Heart right ventricle (tissue), 16 donors: ENCODE data around the gene ACTG2. TPM values are rescaled to one million over a fixed set of nuclear protein-coding genes. Genes with fewer than 3 reads are reported as not detected.

Experiments
- ATAC-seq, 8 donors: fragments of 200-7000 bp; cut with Tn5 transposase; one replicate each; pipeline ENCODE4 v1.9.1; 2020; ENCODE audit warnings: mild to moderate bottlenecking in 8 of 8, moderate library complexity in 8 of 8, moderate number of reproducible peaks in 1 of 8
- DNase-seq, 2 donors: peaks; one replicate each; pipeline ENCODE4 v3.0.0-alpha.2; 2020
- H3K27ac ChIP-seq, 10 donors: fragments of 200-600 bp; sonication (generic) in 2 of 10; one replicate each; pipeline versions ENCODE4 v1.5.0 to v1.8.0; 2020 to 2022; ENCODE audit warnings: mild to moderate bottlenecking in 3 of 10
- H3K27me3 ChIP-seq, 7 donors: fragments of 200-600 bp; one replicate each; pipeline ENCODE4 v1.8.0; 2021 to 2022; ENCODE audit warnings: mild to moderate bottlenecking in 2 of 7
- H3K36me3 ChIP-seq, 9 donors: fragments of 200-600 bp; sonication (generic) in 1 of 9; one replicate each; pipeline versions ENCODE4 v1.5.0 to v1.8.0; 2020 to 2022; ENCODE audit warnings: mild to moderate bottlenecking in 2 of 9
- H3K4me1 ChIP-seq, 9 donors: fragments of 200-600 bp; sonication (generic) in 1 of 9; one replicate each; pipeline versions ENCODE4 v1.5.0 to v1.8.0; 2020 to 2022; ENCODE audit warnings: mild to moderate bottlenecking in 4 of 9
- H3K4me3 ChIP-seq, 10 donors: fragments of 200-600 bp; sonication (generic) in 2 of 10; one replicate each; pipeline versions ENCODE4 v1.5.0 to v1.8.0; 2020 to 2022; ENCODE audit warnings: mild to moderate bottlenecking in 7 of 10, moderate library complexity in 2 of 10
- H3K9me3 ChIP-seq, 11 donors: fragments of 200-600 bp in 10 of 11; sonication (generic) in 2 of 11; one replicate each; pipeline versions ENCODE4 v1.5.0 to v1.8.0; 2013 to 2022; ENCODE audit warnings: mild to moderate bottlenecking in 2 of 11, control low read depth in 1 of 11, moderate library complexity in 1 of 11
- CTCF ChIP-seq, 9 donors: fragments of 200-600 bp; sonication (generic) in 2 of 9; IDR thresholded peaks; one replicate each; pipeline versions ENCODE4 v1.5.0 to v1.8.0; 2021 to 2022; ENCODE audit warnings: antibody characterized with exemption in 9 of 9, mild to moderate bottlenecking in 5 of 9, moderate library complexity in 1 of 9
- WGBS, 2 donors: extraction: QIAGEN DNeasy Blood & Tissue Kit; methylation state at CpG; one replicate each; pipeline ENCODE4 v1.1.7; 2013; ENCODE audit warnings: inconsistent platforms in 1 of 2; 5-methylcytosine and 5-hydroxymethylcytosine counted together
- intact Hi-C, 10 donors: fragments of 100-400 bp; cut with DNase I; formaldehyde crosslinking; loops; one replicate each; pipeline versions ENCODE4 v1.11.1 to v1.14.2; 2022
- polyA plus RNA-seq, 2 donors: library from polyadenylated mRNA; stranded (reverse); fragments of 200-250 nt; gene quantifications; one replicate each; pipeline ENCODE4 v1.2.3, GENCODE V29; 2013
- total RNA-seq, 10 donors: library from RNA; stranded (reverse); fragmentation: NEBNext Ultra II Directional in 3 of 10; extraction: Animal tissue kit (Norgen Biotek cat#: 25700) in 3 of 10; gene quantifications; one replicate each; pipeline versions ENCODE4 v1.2.1 to v1.2.4, GENCODE V29; 2021 to 2023
- donor health status: Arrhythmogenic right ventricular cardiomyopathy.
- donor health status: ischemic (EF 13 %, LVEDD 7.1; RV severe dilation, severe dysfunction).
- donor health status: healthy with polysubstance abuse.
- donor health status: DM: no; HTN: yes; CAD: no.
- donor health status: DM: no; HTN: no; CAD: no.
- donor health status: ischemic (EF 25% LVEDD 6.9; RV normal size, moderate dysfunction).
- donor health status: ischemic (EF 25% LVEDD 5.7; RV mildly dilated, moderate dysfunction).
- donor health status: healthy.
- donor health status: DM: yes; HTN: yes; CAD: no.
- donor health status: Ischemic cardiomyopathy.
- donor health status: ischemic (EF 35%, LVEDD 5.7; RV mildly dilated, moderate dysfunction).
- donor health status: nonischemic (EF 11% LVEDD 7.7; RV severe dilation, severe dysfunction).
- donor health status: DM: yes; HTN: yes; CAD: no.
- donor health status: PGD.
- donor health status: ischemic (EF 29% LVEDD 5.4; RV normal size, mild dysfunction).
- donor health status: nonischemic (EF 23%, LVEDD 6.1; RV moderate dilation, normal function).

Gene ACTG2
- total and polyA plus RNA-seq, 12 donors: 0.52 to 44.1 (median 2.0) TPM

- Histone ChIP-seq H3K9me3 (no peaks in the 10 kb centered on the region), H3K36me3 (peaks cover 0 to 9% (median 0%) of the 10 kb centered on the region in 9 donors), H3K4me3 (peak overlapping the region; percentile 68 to 90 (median 78)), H3K27me3 (peaks cover 0 to 6% (median 0%) of the 10 kb centered on the region in 7 donors), H3K4me1 (peaks cover 0 to 59% (median 39%) of the 10 kb centered on the region in 9 donors), H3K27ac (peak overlapping the region; percentile 81 to 98 (median 96))
- TF ChIP-seq CTCF (IDR thresholded peaks at IDR 0.05): no peak
- intact Hi-C loops: loop anchor here in 6 of 10 donors (5.0 to 10.0 kb wide), 9 partner anchors 47 to 217 kb away; partner anchors contain the start of genes TET3 (in 3 of the 6), BOLA3 (in 1 of the 6) and STAMBP (in 1 of the 6)
- ATAC-seq (no peak), DNase-seq (no peak)
- WGBS, 2 donors: 20% methylated on average over 6 of the region's 6 CpGs
Measured at GRCh38 chr2:73927344-73927743, 34.5 kb downstream of the ACTG2 start.

- WGBS, 2 donors: 82 to 89% methylated on average over 2 of the region's 2 CpGs
- Histone ChIP-seq H3K9me3 (no peaks in the 10 kb centered on the region), H3K4me3 (no peak overlapping the region), H3K4me1 (peaks cover 0 to 73% (median 39%) of the 10 kb centered on the region in 9 donors), H3K27me3 (no peaks in the 10 kb centered on the region), H3K27ac (no peak overlapping the region), H3K36me3 (peaks cover 0 to 25% (median 6%) of the 10 kb centered on the region in 9 donors)
- intact Hi-C loops: loop anchor here in 6 of 10 donors (5.0 to 10.0 kb wide), 9 partner anchors 46 to 216 kb away; partner anchors contain the start of genes TET3 (in 3 of the 6), BOLA3 (in 1 of the 6) and STAMBP (in 1 of the 6)
- no peak for DNase-seq
- TF ChIP-seq CTCF (IDR thresholded peaks at IDR 0.05): no peak
- ATAC-seq: no peak
Measured at GRCh38 chr2:73928963-73929347, 36.1 kb downstream of the ACTG2 start.

GRCh38 chr2:73930386-73930785 lies 37.6 kb downstream of the ACTG2 start:
- intact Hi-C loops: loop anchor here in 1 of 10 donors (10.0 kb wide), 1 partner anchor 74 kb away; no protein-coding TSS in a partner anchor
- Histone ChIP-seq H3K36me3 (peaks cover 0 to 31% (median 6%) of the 10 kb centered on the region in 9 donors), H3K27me3 (no peaks in the 10 kb centered on the region), H3K9me3 (no peaks in the 10 kb centered on the region), H3K4me1 (peaks cover 0 to 73% (median 39%) of the 10 kb centered on the region in 9 donors), H3K4me3 (no peak overlapping the region), H3K27ac (peak overlapping the region in 1 of 10 donors; percentile 22)
- 68 to 71% methylated on average over 2 of the region's 2 CpGs for WGBS, 2 donors
- DNase-seq: no peak
- TF ChIP-seq CTCF (IDR thresholded peaks at IDR 0.05): no peak
- ATAC-seq: no peak

GRCh38 chr2:73931531-73932500 lies 39.0 kb downstream of the ACTG2 start:
- peak in 1 of 8 donors; percentile 25 for ATAC-seq
- Histone ChIP-seq H3K9me3 (no peaks in the 10 kb centered on the region), H3K36me3 (peaks cover 0 to 41% (median 6%) of the 10 kb centered on the region in 9 donors), H3K4me1 (peaks cover 0 to 76% (median 35%) of the 10 kb centered on the region in 9 donors), H3K27ac (no peak overlapping the region), H3K4me3 (no peak overlapping the region), H3K27me3 (no peaks in the 10 kb centered on the region)
- 85 to 97% methylated on average over 7 of the region's 7 CpGs for WGBS, 2 donors
- intact Hi-C loops: loop anchor here in 1 of 10 donors (10.0 kb wide), 1 partner anchor 73 kb away; no protein-coding TSS in a partner anchor
- no peak for TF ChIP-seq CTCF (IDR thresholded peaks at IDR 0.05)
- DNase-seq: no peak
